DOHH2 (cell line): Measurements from ENCODE around the gene NPFFR1.
A peak's percentile ranks its signal among the peaks of the same experiment; 100 is the strongest.

Source experiments
- H3F3A ChIP-seq: fragments of 200-600 bp; sonication (generic), shearing (Covaris generic); 2 replicates; pipeline ENCODE4 v1.6.0; 2016; ENCODE audit warnings: antibody characterized with exemption, mild to moderate bottlenecking; ENCODE audit not compliant: control insufficient read depth, insufficient read depth
- H3K27ac ChIP-seq: fragments of 200-600 bp; sonication (generic); 2 replicates; pipeline ENCODE4 v1.5.1; 2014; ENCODE audit warnings: low read depth, mild to moderate bottlenecking, low read length, moderate library complexity
- H3K27me3 ChIP-seq: fragments of 200-600 bp; sonication (generic); 2 replicates; pipeline ENCODE4 v1.6.1; 2014; ENCODE audit warnings: mild to moderate bottlenecking, low read length, mixed read lengths; ENCODE audit not compliant: control insufficient read depth
- H3K36me3 ChIP-seq: fragments of 200-600 bp; sonication (generic); 2 replicates; pipeline ENCODE4 v1.6.1; 2014; ENCODE audit warnings: mild to moderate bottlenecking, low read length, moderate library complexity, mixed read lengths; ENCODE audit not compliant: control insufficient read depth
- H3K4me1 ChIP-seq: fragments of 200-600 bp; sonication (generic); 2 replicates; pipeline ENCODE4 v1.6.1; 2014; ENCODE audit warnings: mild to moderate bottlenecking, low read length, mixed read lengths; ENCODE audit not compliant: control insufficient read depth
- H3K4me2 ChIP-seq: fragments of 200-600 bp; sonication (generic); 2 replicates; pipeline ENCODE4 v1.6.0; 2014; ENCODE audit warnings: mild to moderate bottlenecking, low read length, moderate library complexity
- H3K4me3 ChIP-seq: fragments of 200-600 bp; sonication (generic); 2 replicates; pipeline ENCODE4 v1.5.1; 2014; ENCODE audit warnings: mild to moderate bottlenecking, low read length, mixed read lengths
- H3K79me2 ChIP-seq: fragments of 200-600 bp; sonication (generic); 2 replicates; pipeline ENCODE4 v1.6.1; 2014; ENCODE audit warnings: mild to moderate bottlenecking, low read length, mixed read lengths; ENCODE audit not compliant: control insufficient read depth
- H3K9me2 ChIP-seq: fragments of 200-600 bp; sonication (generic); replicated peaks from 2 replicates; pipeline ENCODE4 v1.6.1; 2014; ENCODE audit warnings: mild to moderate bottlenecking, low read length, mixed read lengths; ENCODE audit not compliant: control insufficient read depth
- H3K9me3 ChIP-seq: fragments of 200-600 bp; sonication (generic); 2 replicates; pipeline ENCODE4 v1.6.1; 2014; ENCODE audit warnings: antibody characterized with exemption, low read length, mixed read lengths; ENCODE audit not compliant: control insufficient read depth, insufficient read depth
- H4K20me1 ChIP-seq: fragments of 200-600 bp; sonication (generic); 2 replicates; pipeline ENCODE4 v1.6.0; 2014; ENCODE audit warnings: low read depth, mild to moderate bottlenecking, antibody characterized with exemption, low read length, moderate library complexity; ENCODE audit not compliant: control insufficient read depth, insufficient read depth
- EZH2phosphoT487 ChIP-seq: fragments of 200-600 bp; sonication (generic); IDR thresholded peaks from 2 replicates; pipeline ENCODE4 v1.6.1; 2017; ENCODE audit warnings: borderline replicate concordance, mild to moderate bottlenecking, antibody characterized with exemption, low read length, moderate library complexity, mixed read lengths
- TF ChIP-seq, protein P1 (sequence below): fragments of 200-600 bp; sonication (generic); IDR thresholded peaks from one replicate; pipeline ENCODE4 v1.5.1; 2014; ENCODE audit warnings: antibody characterized with exemption, mild to moderate bottlenecking, low read depth, low read length; ENCODE audit not compliant: poor library complexity, severe bottlenecking

The NPFFR1 gene

GRCh38 chr10:70319183-70319582 lies 35.4 kb upstream of the NPFFR1 start:
- Histone ChIP-seq H3K4me3 (no peak overlapping the region), H3K9me3 (no peaks in the 10 kb centered on the region), H4K20me1 (no peaks in the 10 kb centered on the region), H3K36me3 (peaks cover 7% of the 10 kb centered on the region; the same call in 1 of the 2 replicates), H3K9me2 (no peaks in the 10 kb centered on the region), H3F3A (peaks cover 2% of the 10 kb centered on the region; the same call in 1 of the 2 replicates), H3K27me3 (no peaks in the 10 kb centered on the region), H3K4me1 (peaks cover 65% of the 10 kb centered on the region), H3K4me2 (no peak overlapping the region), H3K79me2 (no peaks in the 10 kb centered on the region), H3K27ac (no peak overlapping the region)
- TF ChIP-seq, protein P1, sequence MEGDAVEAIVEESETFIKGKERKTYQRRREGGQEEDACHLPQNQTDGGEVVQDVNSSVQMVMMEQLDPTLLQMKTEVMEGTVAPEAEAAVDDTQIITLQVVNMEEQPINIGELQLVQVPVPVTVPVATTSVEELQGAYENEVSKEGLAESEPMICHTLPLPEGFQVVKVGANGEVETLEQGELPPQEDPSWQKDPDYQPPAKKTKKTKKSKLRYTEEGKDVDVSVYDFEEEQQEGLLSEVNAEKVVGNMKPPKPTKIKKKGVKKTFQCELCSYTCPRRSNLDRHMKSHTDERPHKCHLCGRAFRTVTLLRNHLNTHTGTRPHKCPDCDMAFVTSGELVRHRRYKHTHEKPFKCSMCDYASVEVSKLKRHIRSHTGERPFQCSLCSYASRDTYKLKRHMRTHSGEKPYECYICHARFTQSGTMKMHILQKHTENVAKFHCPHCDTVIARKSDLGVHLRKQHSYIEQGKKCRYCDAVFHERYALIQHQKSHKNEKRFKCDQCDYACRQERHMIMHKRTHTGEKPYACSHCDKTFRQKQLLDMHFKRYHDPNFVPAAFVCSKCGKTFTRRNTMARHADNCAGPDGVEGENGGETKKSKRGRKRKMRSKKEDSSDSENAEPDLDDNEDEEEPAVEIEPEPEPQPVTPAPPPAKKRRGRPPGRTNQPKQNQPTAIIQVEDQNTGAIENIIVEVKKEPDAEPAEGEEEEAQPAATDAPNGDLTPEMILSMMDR = no peak
- TF ChIP-seq EZH2phosphoT487 = no peak

DNA sequence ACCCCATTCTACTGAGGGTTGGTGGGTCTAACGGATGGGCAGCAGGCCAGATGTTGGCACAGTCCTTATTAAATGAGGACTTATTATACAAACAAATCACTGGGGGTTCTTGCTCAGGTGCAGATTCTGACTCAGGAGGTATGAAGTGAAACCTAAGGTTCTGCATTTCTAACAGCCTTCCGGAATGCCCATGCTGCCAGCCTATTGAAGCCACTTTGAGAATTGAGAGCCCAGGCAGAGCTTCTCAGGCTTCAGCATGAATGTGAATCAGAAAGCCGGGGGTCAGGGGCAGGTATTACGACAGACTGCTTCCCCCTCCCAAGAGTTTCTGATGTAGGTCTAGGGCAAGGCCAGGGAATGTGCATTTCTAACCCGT lies 34.1 kb upstream of the NPFFR1 start:
- Histone ChIP-seq H3F3A (peaks cover 2% of the 10 kb centered on the region; the same call in 1 of the 2 replicates), H3K4me3 (peak overlapping the region; percentile 68; the same call in 1 of the 2 replicates), H4K20me1 (no peaks in the 10 kb centered on the region), H3K9me3 (no peaks in the 10 kb centered on the region), H3K27me3 (no peaks in the 10 kb centered on the region), H3K4me1 (peaks cover 52% of the 10 kb centered on the region), H3K27ac (peak overlapping the region; percentile 45; the same call in 1 of the 2 replicates), H3K4me2 (peak overlapping the region; percentile 94), H3K79me2 (no peaks in the 10 kb centered on the region), H3K36me3 (0 out of 2 replicates have a peak, but pooled peaks cover 3% of the 10 kb centered on the region), H3K9me2 (no peaks in the 10 kb centered on the region)
- TF ChIP-seq, protein P1 = no peak
- no peak for TF ChIP-seq EZH2phosphoT487

- no peak for TF ChIP-seq EZH2phosphoT487
- TF ChIP-seq, protein P1 = no peak
- Histone ChIP-seq H3K4me1 (peaks cover 49% of the 10 kb centered on the region), H3K9me3 (no peaks in the 10 kb centered on the region), H3K4me3 (peak overlapping the region; percentile 68), H3K27me3 (no peaks in the 10 kb centered on the region), H3K79me2 (no peaks in the 10 kb centered on the region), H3K9me2 (no peaks in the 10 kb centered on the region), H4K20me1 (no peaks in the 10 kb centered on the region), H3F3A (peaks cover 2% of the 10 kb centered on the region; the same call in 1 of the 2 replicates), H3K36me3 (0 out of 2 replicates have a peak, but pooled peaks cover 3% of the 10 kb centered on the region), H3K27ac (peak overlapping the region; percentile 45), H3K4me2 (peak overlapping the region; percentile 94)
Observed at GRCh38 chr10:70317272-70317942, 33.6 kb upstream of the NPFFR1 start.
